SJCRH30 (cell line): ENCODE data around the gene PRF1. TPM values are rescaled to one million over a fixed set of nuclear protein-coding genes. Genes with fewer than 3 reads are reported as not detected.
"Not testable (repeated sequence)": the region's sequence is repeated elsewhere in the genome, so short reads cannot be mapped to it uniquely, and the experiment has no call there.

ENCODE experiments used
- DNase-seq, 2 experiments: peaks; one replicate each; pipeline ENCODE4 v3.0.0-alpha.2; 2015 to 2020
- H3K27ac ChIP-seq: fragments of 250-450 bp; sonication (Bioruptor Pico); 2 replicates; pipeline ENCODE4 v1.5.1; 2020; ENCODE audit warnings: mild to moderate bottlenecking, moderate library complexity
- H3K27me3 ChIP-seq: fragments of 250-450 bp; sonication (Bioruptor Pico); 2 replicates; pipeline ENCODE4 v1.5.1; 2020; ENCODE audit warnings: mild to moderate bottlenecking, moderate library complexity
- H3K36me3 ChIP-seq: fragments of 250-450 bp; sonication (Bioruptor Pico); 2 replicates; pipeline ENCODE4 v1.5.1; 2020; ENCODE audit warnings: mild to moderate bottlenecking, moderate library complexity
- H3K4me1 ChIP-seq: fragments of 250-450 bp; sonication (Bioruptor Pico); 2 replicates; pipeline ENCODE4 v1.5.1; 2020; ENCODE audit warnings: mild to moderate bottlenecking, moderate library complexity
- H3K4me3 ChIP-seq: fragments of 250-450 bp; sonication (Bioruptor Pico); 2 replicates; pipeline ENCODE4 v1.5.1; 2020; ENCODE audit warnings: mild to moderate bottlenecking, moderate library complexity
- H3K9me3 ChIP-seq: fragments of 250-450 bp; sonication (Bioruptor Pico); replicated peaks from 2 replicates; pipeline ENCODE4 v1.5.1; 2020; ENCODE audit warnings: mild to moderate bottlenecking, moderate library complexity
- total RNA-seq: library from RNA; depleted of rRNA; stranded (reverse); fragments of >200 nt; shearing (Covaris generic); gene quantifications from 2 replicates; pipeline ENCODE4 v1.2.3, GENCODE V29; 2014

Gene PRF1
- total RNA-seq, 1 experiment from 2014 or later = not detected

DNA sequence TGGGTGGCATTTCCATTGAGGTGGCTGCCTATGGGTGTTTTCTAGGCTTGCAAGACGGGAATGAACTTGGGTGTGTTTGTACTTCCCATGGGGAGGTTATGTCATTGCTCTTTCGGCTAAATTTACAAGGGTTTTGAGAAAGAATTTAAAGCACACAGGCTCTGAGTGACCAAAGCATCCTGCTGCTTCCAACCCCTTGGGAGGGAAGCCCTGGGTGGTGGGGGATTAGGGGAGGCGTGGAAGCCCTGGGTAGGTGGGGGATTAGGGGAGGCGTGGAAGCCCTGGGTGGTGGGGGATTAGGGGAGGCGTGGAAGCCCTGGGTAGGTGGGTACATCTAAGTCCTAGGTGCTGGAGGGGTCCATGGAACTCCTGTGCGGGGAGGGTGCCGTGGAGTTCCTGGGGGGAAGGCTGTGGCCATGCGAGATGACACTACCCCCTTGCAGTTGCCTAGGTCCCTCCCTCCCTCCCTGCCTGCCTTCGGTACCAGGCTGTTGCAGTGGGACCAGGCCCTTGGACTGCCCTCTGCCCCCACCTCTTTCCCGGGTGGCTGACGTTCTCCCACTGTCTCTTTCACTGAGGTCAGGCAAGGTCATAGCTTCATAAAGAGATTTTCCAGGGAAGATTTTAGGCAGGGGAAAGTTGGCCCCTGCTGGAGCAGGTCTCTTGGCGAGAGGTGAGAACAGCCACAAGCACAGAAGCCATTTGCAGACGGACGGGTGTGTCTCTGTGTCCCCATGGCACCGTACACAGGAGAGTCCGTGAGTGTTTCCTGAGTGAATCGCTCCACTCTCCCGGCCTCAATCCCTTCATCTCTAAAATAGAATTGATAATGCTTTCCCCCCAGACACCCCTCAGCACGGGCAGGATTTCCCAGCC, 19.5 kb downstream of the PRF1 start:
- Histone ChIP-seq H3K36me3 (no peaks in the 10 kb centered on the region), H3K27me3 (no peaks in the 10 kb centered on the region), H3K4me3 (no peak overlapping the region), H3K9me3 (no peaks in the 10 kb centered on the region), H3K4me1 (peaks cover 42% of the 10 kb centered on the region), H3K27ac (no peak overlapping the region)
- DNase-seq = no peak

- peaks cover 50% of the 10 kb centered on the region for H3K4me1 ChIP-seq
- not testable (repeated sequence) for H3K36me3 ChIP-seq, H3K27ac ChIP-seq, H3K9me3 ChIP-seq, H3K4me3 ChIP-seq, DNase-seq, H3K27me3 ChIP-seq
These were observed 21.4 kb downstream of the PRF1 start for GRCh38 chr10:70581176-70581575.

DNA sequence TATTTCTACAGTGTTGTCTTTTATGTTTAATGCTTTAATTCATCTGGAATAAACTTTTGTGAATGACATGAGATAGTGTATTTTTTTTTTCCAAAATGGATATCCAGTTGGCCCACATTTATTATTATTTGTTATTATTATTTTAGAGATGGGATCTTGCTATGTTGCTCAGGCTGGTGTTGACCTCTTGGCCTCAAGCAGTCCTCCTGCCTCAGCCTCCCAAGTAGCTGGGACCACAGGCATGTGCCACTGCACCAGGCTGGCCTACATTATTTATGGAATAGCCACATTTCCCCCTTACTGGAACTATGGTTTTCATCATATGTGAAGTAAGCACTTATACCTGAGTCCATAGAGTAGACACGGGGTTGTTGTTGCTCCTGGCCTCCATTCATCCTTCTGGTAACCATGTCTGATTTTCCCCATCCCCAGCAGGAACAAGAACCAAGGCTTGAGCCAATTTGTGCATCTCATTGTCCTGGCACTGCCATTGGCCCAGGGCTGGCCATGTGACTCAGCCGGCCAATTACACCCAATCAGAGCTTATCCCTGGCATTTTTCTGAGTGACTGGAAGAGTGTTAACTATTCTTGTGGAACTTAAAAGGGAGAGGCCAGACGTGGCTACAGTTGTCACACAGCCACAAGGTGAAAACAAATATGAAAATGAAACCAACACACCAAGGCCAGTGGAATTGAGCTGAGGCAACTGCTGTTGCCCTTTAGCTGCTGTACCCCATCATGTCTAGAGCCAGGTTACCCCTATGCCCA, 23.1 kb downstream of the PRF1 start:
- Histone ChIP-seq H3K27ac (no peak overlapping the region), H3K4me3 (no peak overlapping the region), H3K27me3 (no peaks in the 10 kb centered on the region), H3K9me3 (no peaks in the 10 kb centered on the region), H3K4me1 (peaks cover 39% of the 10 kb centered on the region), H3K36me3 (no peaks in the 10 kb centered on the region)
- peak in 1 of 2 experiments; percentile 37 for DNase-seq

DNA sequence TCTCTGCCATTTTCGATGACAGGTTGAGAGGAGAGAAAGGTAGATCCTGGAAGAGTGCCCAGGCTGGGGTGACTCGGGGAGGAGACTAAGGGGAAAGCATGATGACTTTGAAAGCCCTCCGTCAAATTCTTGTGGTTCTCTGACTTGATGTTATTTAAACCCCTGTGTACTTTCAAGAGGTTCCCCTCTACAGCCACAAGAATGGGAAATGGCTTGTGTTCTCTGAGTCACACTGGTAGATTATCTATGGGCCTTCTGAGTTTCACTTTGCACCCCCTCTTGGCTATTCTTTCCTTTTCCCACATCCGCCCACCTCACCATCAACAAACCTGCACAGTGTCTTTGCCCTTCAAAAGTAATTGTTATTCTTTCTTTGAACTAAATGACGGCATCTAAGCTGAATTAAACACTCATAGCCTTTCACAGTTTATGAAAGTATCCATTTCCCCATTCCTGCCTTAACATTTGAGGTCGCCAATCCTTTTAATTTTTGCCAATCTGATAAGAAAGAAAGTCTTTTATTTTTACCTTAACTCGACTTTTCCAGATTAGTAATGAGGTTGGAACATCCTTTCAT, 24.1 kb downstream of the PRF1 start:
- Histone ChIP-seq H3K4me1 (peaks cover 32% of the 10 kb centered on the region), H3K4me3 (no peak overlapping the region), H3K27me3 (no peaks in the 10 kb centered on the region), H3K36me3 (no peaks in the 10 kb centered on the region), H3K27ac (0 out of 2 replicates have a peak overlapping the region, but pooled peaks have one; percentile 4), H3K9me3 (no peaks in the 10 kb centered on the region)
- peak; percentile 53 to 78 for DNase-seq

- H3K9me3 ChIP-seq = no peaks in the 10 kb centered on the region
- peaks cover 39% of the 10 kb centered on the region for H3K4me1 ChIP-seq
- H3K27ac ChIP-seq = 0 out of 2 replicates have a peak overlapping the region, but pooled peaks have one; percentile 8
- H3K4me3 ChIP-seq = no peak overlapping the region
- no peak for DNase-seq
- no peaks in the 10 kb centered on the region for H3K36me3 ChIP-seq
- no peaks in the 10 kb centered on the region for H3K27me3 ChIP-seq
These were observed 25.6 kb downstream of the PRF1 start for GRCh38 chr10:70576803-70577517.

DNA sequence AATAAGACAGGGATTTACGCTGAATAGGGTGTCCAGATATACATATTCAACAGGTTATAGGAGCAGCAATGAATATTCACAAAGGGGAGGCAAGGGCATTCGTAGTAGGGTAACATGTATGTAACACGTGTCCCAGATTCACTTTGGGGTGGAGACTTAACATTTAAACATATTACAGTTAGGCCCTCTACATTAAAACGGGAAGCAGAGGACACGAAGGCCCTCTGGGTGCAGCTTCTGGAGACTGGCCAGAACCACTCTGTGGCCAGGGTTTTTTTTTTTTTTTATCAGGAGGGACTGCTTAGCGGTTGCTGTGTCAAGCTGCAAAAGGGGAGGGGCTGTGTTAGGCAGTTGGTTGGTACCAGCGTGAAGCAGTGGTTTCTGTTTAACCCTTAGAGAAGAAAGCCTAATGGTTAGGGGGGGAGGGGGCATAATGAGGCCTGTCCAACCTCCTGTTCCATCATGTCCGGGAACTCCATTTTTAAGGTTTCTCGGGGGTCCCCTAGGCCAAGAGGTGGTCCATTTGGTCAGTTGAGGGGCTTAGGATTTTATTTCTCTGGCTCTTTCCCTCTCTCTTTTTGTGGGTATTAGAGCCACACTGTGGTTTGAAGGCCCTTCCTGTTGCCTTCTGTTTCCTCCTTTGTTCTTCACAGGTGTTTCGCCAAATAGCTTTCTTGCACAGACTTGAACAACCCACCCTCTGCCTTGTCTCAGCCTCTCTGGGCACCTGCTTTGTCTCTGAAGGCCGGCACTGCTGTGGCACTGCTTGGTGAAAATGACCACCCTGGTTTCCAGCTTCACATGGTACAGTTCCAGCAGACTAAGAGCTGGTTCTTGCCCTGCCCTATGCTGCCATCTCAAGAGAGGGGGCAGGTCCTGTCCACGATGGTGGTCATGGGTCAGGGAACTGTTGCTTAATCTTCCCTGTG, 26.4 kb downstream of the PRF1 start:
- Histone ChIP-seq H3K27me3 (no peaks in the 10 kb centered on the region), H3K4me1 (peaks cover 39% of the 10 kb centered on the region), H3K36me3 (no peaks in the 10 kb centered on the region), H3K4me3 (no peak overlapping the region), H3K27ac (0 out of 2 replicates have a peak overlapping the region, but pooled peaks have one; percentile 8), H3K9me3 (no peaks in the 10 kb centered on the region)
- DNase-seq = peak; percentile 70 to 80

DNA sequence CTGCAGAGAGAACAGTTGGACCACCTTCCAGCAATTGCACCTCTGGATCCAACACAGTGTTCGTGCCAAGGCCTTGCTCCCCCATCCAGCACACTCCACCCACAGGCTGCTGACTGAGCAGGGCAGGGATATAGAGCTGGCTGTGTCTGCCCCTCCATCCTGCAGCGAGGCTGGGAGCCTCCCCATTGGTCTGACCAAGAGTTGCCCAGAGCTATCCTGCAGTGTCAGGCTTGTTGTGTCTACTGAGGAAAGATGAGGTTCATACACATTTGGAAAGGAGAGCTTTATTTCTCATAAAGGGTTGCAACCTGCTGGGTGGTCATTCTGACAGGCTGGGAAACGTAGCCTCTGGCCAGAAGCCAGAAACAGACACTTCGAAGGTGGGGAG, 27.1 kb downstream of the PRF1 start:
- DNase-seq = peak; percentile 54 to 69
- H3K4me3 ChIP-seq = no peak overlapping the region
- no peak overlapping the region for H3K27ac ChIP-seq
- H3K9me3 ChIP-seq = no peaks in the 10 kb centered on the region
- H3K4me1 ChIP-seq = peaks cover 39% of the 10 kb centered on the region
- no peaks in the 10 kb centered on the region for H3K36me3 ChIP-seq
- no peaks in the 10 kb centered on the region for H3K27me3 ChIP-seq

DNA sequence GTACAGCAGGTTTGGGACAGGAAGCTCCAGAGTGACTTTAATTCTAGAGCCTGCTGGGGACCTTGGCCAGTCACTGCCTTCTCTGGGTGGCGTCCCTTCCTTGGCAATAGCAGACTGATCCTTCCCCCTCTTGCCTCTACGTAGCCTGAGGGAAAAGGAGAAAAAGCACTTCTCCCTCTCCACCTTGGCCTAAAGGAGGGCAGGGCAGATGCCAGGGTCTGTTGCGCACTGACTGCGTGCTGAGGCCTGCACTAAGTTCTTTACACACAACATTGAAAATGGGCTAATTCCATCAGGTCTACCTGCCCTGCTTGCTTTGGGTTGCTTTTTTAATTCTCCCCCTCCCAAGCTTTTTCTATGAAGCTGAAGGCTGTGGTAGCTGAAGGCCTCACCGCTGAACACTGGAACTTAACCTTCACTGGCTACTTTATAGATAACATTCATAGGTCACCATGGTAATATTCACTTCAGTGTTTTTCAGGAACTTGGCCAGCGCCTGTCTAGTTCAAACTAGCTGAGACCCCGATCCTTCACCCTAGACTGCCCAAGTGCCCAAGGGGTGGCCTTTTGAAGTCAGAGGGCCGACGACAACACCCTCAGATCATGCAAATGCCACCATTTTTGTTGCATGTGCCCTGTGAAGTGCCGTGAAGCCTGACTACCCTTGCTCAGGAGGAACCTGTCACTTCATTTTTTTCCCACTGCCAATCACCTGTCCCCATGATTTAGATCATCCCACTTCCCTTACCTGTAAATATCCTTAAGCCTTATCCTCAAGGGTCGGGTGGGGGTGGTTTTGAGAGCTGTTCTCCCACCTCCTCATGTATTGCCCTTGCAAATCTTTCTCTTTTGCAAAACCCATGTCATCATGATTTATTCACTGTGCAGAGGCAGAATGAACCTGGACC, 28.7 kb downstream of the PRF1 start:
- Histone ChIP-seq H3K36me3 (no peaks in the 10 kb centered on the region), H3K27me3 (no peaks in the 10 kb centered on the region), H3K4me3 (no peak overlapping the region), H3K4me1 (peaks cover 34% of the 10 kb centered on the region), H3K27ac (no peak overlapping the region), H3K9me3 (no peaks in the 10 kb centered on the region)
- DNase-seq = no peak

DNA sequence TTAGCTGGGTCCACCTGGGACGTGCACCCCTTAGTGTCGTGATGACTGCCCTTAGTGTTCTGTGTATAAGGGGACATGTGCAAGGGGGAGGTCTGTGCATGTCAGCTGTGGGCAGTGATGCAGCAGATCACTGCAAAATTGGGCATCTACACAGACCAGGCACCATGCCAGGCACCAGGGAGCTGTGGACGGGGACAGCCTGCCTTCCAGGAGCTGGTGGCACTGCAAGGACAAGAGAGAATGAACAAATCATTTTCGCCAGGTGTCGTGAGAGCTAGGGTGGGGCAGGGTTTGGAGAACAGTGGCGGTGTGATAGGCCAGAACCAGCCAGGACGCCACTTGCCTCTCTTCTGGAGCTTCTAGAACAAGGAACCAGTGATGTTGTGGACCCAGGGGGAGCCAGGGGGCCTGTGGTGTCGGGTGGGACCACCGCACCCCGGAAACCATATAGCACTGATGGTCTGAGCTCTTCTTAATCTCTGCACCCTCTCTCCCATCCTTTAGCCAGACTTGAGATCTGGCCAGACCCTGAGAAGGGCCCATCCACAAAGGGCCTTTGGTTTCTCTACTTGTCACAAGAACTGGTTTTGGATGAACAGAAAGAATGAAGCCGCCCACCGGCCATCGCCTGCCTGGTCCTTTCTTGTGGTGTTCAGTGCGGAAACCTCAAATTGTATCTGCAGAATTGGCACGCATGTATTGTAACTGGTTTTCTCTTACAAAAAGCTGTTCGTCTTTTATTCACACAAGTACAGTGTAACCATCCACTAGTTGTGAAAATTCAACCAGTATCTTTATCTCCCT, 30.7 kb downstream of the PRF1 start:
- H3K9me3 ChIP-seq = no peaks in the 10 kb centered on the region
- no peak for DNase-seq
- no peak overlapping the region; the same call in 1 of the 2 replicates for H3K27ac ChIP-seq
- H3K4me3 ChIP-seq = no peak overlapping the region
- H3K4me1 ChIP-seq = peaks cover 21% of the 10 kb centered on the region
- no peaks in the 10 kb centered on the region for H3K36me3 ChIP-seq
- H3K27me3 ChIP-seq = no peaks in the 10 kb centered on the region

DNA sequence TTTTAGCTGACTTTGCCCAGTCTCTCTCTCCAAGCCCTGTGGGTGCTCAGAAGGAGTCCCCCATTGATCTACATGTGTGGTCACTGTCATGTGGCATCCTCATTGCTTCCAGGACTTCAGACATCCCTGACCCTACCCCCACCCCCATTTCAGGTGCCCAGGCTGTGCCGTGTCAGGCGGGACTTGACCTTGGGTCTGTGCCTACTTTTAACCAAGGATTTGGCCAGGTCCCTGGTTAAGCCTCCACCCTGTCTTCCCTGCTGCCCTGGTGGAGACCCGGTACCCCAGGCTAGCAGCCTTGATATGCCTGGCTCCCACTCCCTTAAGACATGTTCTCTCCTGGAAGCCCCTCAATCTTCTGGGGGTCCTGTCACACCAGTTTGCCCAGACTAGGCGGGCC, 31.3 kb downstream of the PRF1 start:
- H3K36me3 ChIP-seq = no peaks in the 10 kb centered on the region
- DNase-seq = no peak
- no peaks in the 10 kb centered on the region for H3K9me3 ChIP-seq
- H3K4me3 ChIP-seq = no peak overlapping the region
- no peak overlapping the region for H3K27ac ChIP-seq
- H3K4me1 ChIP-seq = peaks cover 15% of the 10 kb centered on the region
- H3K27me3 ChIP-seq = no peaks in the 10 kb centered on the region

- no peak for DNase-seq
- no peaks in the 10 kb centered on the region for H3K36me3 ChIP-seq
These were observed 33.6 kb downstream of the PRF1 start for GRCh38 chr10:70568781-70569495.

GRCh38 chr10:70568113-70568512, 34.4 kb downstream of the PRF1 start:
- no peaks in the 10 kb centered on the region for H3K36me3 ChIP-seq
- peaks cover 7% of the 10 kb centered on the region; the same call in 1 of the 2 replicates for H3K4me1 ChIP-seq
- H3K9me3 ChIP-seq = no peaks in the 10 kb centered on the region
- no peak overlapping the region for H3K4me3 ChIP-seq
- DNase-seq = no peak
- H3K27ac ChIP-seq = no peak overlapping the region
- no peaks in the 10 kb centered on the region for H3K27me3 ChIP-seq

More at GRCh38 chr10:70568781-70569495, 33.6 kb downstream of the PRF1 start:
- Histone ChIP-seq H3K27ac (no peak overlapping the region), H3K27me3 (no peaks in the 10 kb centered on the region), H3K4me3 (no peak overlapping the region), H3K9me3 (no peaks in the 10 kb centered on the region), H3K4me1 (peaks cover 7% of the 10 kb centered on the region; the same call in 1 of the 2 replicates)
